GM12878 (cell line): Measurements from ENCODE around the gene FGGY. TPM values are rescaled to one million over a fixed set of nuclear protein-coding genes. Genes with fewer than 3 reads are reported as not detected.

ENCODE experiments used
- ATAC-seq: fragments of 200-7000 bp; cut with Tn5 transposase; 3 replicates; pipeline ENCODE4 v1.9.1; 2020; ENCODE audit warnings: mild to moderate bottlenecking, moderate library complexity
- BruUV-seq: library from RNA; stranded (reverse); fragments of 400-500 nt; replicated peaks from 2 replicates; lab custom pipeline; 2021; lab: Mats Ljungman, UMichigan
- CTCF ChIA-PET: fragments of 300-600 bp; sonication (Branson Sonifier 250); formaldehyde crosslinking; extraction: SDS; loops from one replicate; lab custom pipeline; 2021; ENCODE audit warnings: inconsistent platforms; lab: Yijun Ruan, JAX
- POLR2A ChIA-PET: fragments of 350-600 bp; formaldehyde crosslinking; extraction: SDS; loops from one replicate; lab custom pipeline; 2021; ENCODE audit warnings: inconsistent platforms; lab: Charles Lee
- RAD21 ChIA-PET: fragments of 300-600 bp; sonication (Branson Sonifier 250); formaldehyde crosslinking; loops from one replicate; lab custom pipeline; 2023; ENCODE audit warnings: antibody characterized with exemption; ENCODE audit not compliant: unreplicated experiment; lab: Charles Lee
- SMC1A ChIA-PET: fragments of 300-600 bp; sonication (Branson Sonifier 250); formaldehyde crosslinking; loops from one replicate; lab custom pipeline; 2023; ENCODE audit not compliant: unreplicated experiment, uncharacterized antibody; lab: Charles Lee
- DNase-seq: peaks from one replicate; pipeline ENCODE4 v3.0.0-alpha.2; 2011; ENCODE audit warnings: low read depth, low spot score
- FAIRE-seq: peaks from 3 replicates; lab custom pipeline; 2011; peaks lifted over from hg19 to GRCh38; lab: Jason Lieb, UNC
- H2AFZ ChIP-seq: 2 replicates; pipeline ENCODE4 v1.6.0; 2011; ENCODE audit warnings: low read depth, low read length, control low read depth; ENCODE audit not compliant: control insufficient read depth
- H3K27ac ChIP-seq: 2 replicates; pipeline ENCODE4 v1.5.1; 2011; ENCODE audit warnings: control low read depth; ENCODE audit not compliant: control insufficient read depth, insufficient read depth
- H3K27me3 ChIP-seq, 2 experiments: replicated peaks in 1 of 2; 2 replicates each; pipeline versions ENCODE4 v1.6.0 to v1.6.1; 2011; ENCODE audit warnings: low read length in 1 of 2; ENCODE audit not compliant: control insufficient read depth in 2 of 2, insufficient read depth in 2 of 2
- H3K36me3 ChIP-seq, 2 experiments: 2 replicates each; pipeline ENCODE4 v1.5.1; 2011; ENCODE audit warnings: low read length in 1 of 2; ENCODE audit not compliant: control insufficient read depth in 2 of 2, insufficient read depth in 2 of 2
- H3K4me1 ChIP-seq: 2 replicates; pipeline ENCODE4 v1.6.1; 2011; ENCODE audit warnings: mild to moderate bottlenecking, low read length, moderate library complexity, mixed read lengths; ENCODE audit not compliant: control insufficient read depth, insufficient read depth
- H3K4me2 ChIP-seq: 2 replicates; pipeline ENCODE4 v1.6.0; 2011; ENCODE audit warnings: control low read depth; ENCODE audit not compliant: control insufficient read depth, insufficient read depth
- H3K4me3 ChIP-seq: fragments of 200-600 bp; sonication (generic); 2 replicates; pipeline ENCODE4 v1.5.1; 2016
- H3K79me2 ChIP-seq: 2 replicates; pipeline ENCODE4 v1.6.0; 2011; ENCODE audit warnings: low read length; ENCODE audit not compliant: control insufficient read depth, insufficient read depth
- H3K9ac ChIP-seq: 2 replicates; pipeline ENCODE4 v1.8.0; 2011; ENCODE audit warnings: low read length, control low read depth, mixed read lengths; ENCODE audit not compliant: control insufficient read depth, insufficient read depth
- H3K9me3 ChIP-seq: replicated peaks from 3 replicates; pipeline ENCODE4 v1.5.1; 2011; ENCODE audit warnings: mild to moderate bottlenecking, low read length; ENCODE audit not compliant: control insufficient read depth, insufficient read depth
- H4K20me1 ChIP-seq: 2 replicates; pipeline ENCODE4 v1.6.0; 2011; ENCODE audit not compliant: control insufficient read depth, insufficient read depth
- EGR1 ChIP-seq, 2 experiments: IDR thresholded peaks; 1 replicate in 1 of 2; 2 replicates in 1 of 2; pipeline ENCODE4 v1.6.1; 2011 to 2012; ENCODE audit warnings: low read depth in 2 of 2, low read length in 2 of 2, borderline replicate concordance in 1 of 2, mild to moderate bottlenecking in 1 of 2, moderate library complexity in 1 of 2
- EZH2 ChIP-seq: IDR thresholded peaks from 2 replicates; pipeline ENCODE4 v1.6.1; 2012; ENCODE audit warnings: low read depth, mild to moderate bottlenecking, control low read depth, inconsistent platforms, low read length, borderline replicate concordance; ENCODE audit not compliant: control insufficient read depth
- FOXM1 ChIP-seq: IDR thresholded peaks from 2 replicates; pipeline ENCODE4 v1.6.1; 2012; ENCODE audit warnings: low read depth, mild to moderate bottlenecking, inconsistent platforms, low read length, moderate library complexity
- KDM1A ChIP-seq: fragments of 200-600 bp; sonication (generic); IDR thresholded peaks from 2 replicates; pipeline ENCODE4 v1.6.1; 2016; ENCODE audit warnings: borderline replicate concordance
- KLF5 ChIP-seq: fragments of 450-650 bp; IDR thresholded peaks from 2 replicates; pipeline ENCODE4 v1.6.1; 2014; ENCODE audit warnings: mild to moderate bottlenecking; ENCODE audit not compliant: partially characterized antibody
- POLR2A ChIP-seq: IDR thresholded peaks from 2 replicates; pipeline ENCODE4 v1.6.1; 2011; ENCODE audit warnings: low read depth, mild to moderate bottlenecking, low read length
- POLR2AphosphoS2 ChIP-seq: IDR thresholded peaks from 2 replicates; pipeline ENCODE4 v1.6.1; 2011; ENCODE audit warnings: low read depth, mild to moderate bottlenecking, low read length, improper control_type of control experiment, moderate library complexity
- POLR2AphosphoS5 ChIP-seq: IDR thresholded peaks from 2 replicates; pipeline ENCODE4 v1.6.1; 2011; ENCODE audit warnings: mild to moderate bottlenecking, low read length, inconsistent platforms
- RB1 ChIP-seq: fragments of 450-650 bp; formaldehyde crosslinking; IDR thresholded peaks from 2 replicates; pipeline ENCODE4 v1.6.1; 2017; ENCODE audit warnings: mild to moderate bottlenecking, borderline replicate concordance
- SRF ChIP-seq, 2 experiments: IDR thresholded peaks; 2 replicates each; pipeline ENCODE4 v1.6.1; 2011; ENCODE audit warnings: low read depth in 2 of 2, low read length in 2 of 2, mild to moderate bottlenecking in 1 of 2, moderate library complexity in 1 of 2
- STAT1 ChIP-seq: fragments of 450-650 bp; conservative IDR thresholded peaks from 2 replicates; pipeline ENCODE4 v1.6.1; 2014; ENCODE audit warnings: antibody characterized with exemption, mild to moderate bottlenecking
- ZBTB33 ChIP-seq: fragments of 450-650 bp; IDR thresholded peaks from 2 replicates; pipeline ENCODE4 v1.6.1; 2017; ENCODE audit warnings: mild to moderate bottlenecking
- ZNF274 ChIP-seq: IDR thresholded peaks from one replicate; pipeline ENCODE4 v1.8.0; 2011; ENCODE audit not compliant: insufficient read length, insufficient read depth
- WGBS: methylation state at CpG from one replicate; pipeline ENCODE4 v1.1.6; 2016; ENCODE audit warnings: low lambda C conversion rate; ENCODE audit not compliant: insufficient replicate concordance, insufficient coverage; ENCODE audit errors: missing lambda C conversion rate; 5-methylcytosine and 5-hydroxymethylcytosine counted together
- in situ Hi-C: fragments of 300-500 bp; cut with MboI; formaldehyde crosslinking; loops from 9 replicates; pipeline ENCODE4 v1.14.3; 2018; ENCODE audit warnings: mixed read lengths
- intact Hi-C: fragments of 100-400 bp; cut with micrococcal nuclease; formaldehyde crosslinking; loops from one replicate; pipeline ENCODE4 v1.14.2; 2022; ENCODE audit not compliant: unreplicated experiment
- polyA plus RNA-seq, 11 experiments: library from polyadenylated mRNA; depleted of rRNA in 4 of 11; unstranded in 6 of 11; stranded (reverse) in 5 of 11; fragments of >200 nt; fragmentation: Nextera tagmentation in 4 of 11; fragmentation: Illumina TruSeq in 1 of 11; extraction: Ambion mirVana in 4 of 11; extraction: Trizol in 1 of 11; gene quantifications; 1 replicate in 1 of 11; 2 replicates in 10 of 11; pipeline versions ENCODE4 v1.2.1 to v1.2.3, GENCODE V29; 2011 to 2016; ENCODE audit warnings: inconsistent platforms in 2 of 11, missing spikeins in 2 of 11, low read depth in 1 of 11
- total RNA-seq, 4 experiments: library from RNA; depleted of rRNA in 3 of 4; stranded (reverse); fragments of >200 nt in 3 of 4; fragmentation: Illumina TruSeq in 1 of 4; extraction: Trizol in 1 of 4; gene quantifications; 2 replicates each; pipeline versions ENCODE4 v1.2.1 to v1.2.3, GENCODE V29; 2013 to 2021
- TF ChIP-seq, protein P1 (sequence below): IDR thresholded peaks from 2 replicates; pipeline ENCODE4 v1.6.1; 2012; ENCODE audit warnings: low read depth, low read length, improper control_type of control experiment

FGGY gene
- total and polyA plus RNA-seq, 10 of the 15 experiments (the other 5 are each of a cell fraction or from before 2014, with no cell fraction given): 6.2 to 11.9 (median 7.5) TPM

GRCh38 chr1:59438058-59438560 is 141.2 kb downstream of the FGGY start:
- in situ Hi-C loops (no loop called here), intact Hi-C loops (loop anchor here (10.0 kb wide), 1 partner anchor 693 kb away; no protein-coding TSS in a partner anchor)
- Histone ChIP-seq H3K9ac (no peak overlapping the region), H3K79me2 (no peaks in the 10 kb centered on the region)
- BruUV-seq: no TSS peak
- ChIA-PET CTCF (interaction anchor here (0.5 kb wide), 1 partner anchor 137 kb away, joined by 4 read pairs; no protein-coding TSS in a partner anchor), POLR2A (no interaction called here), SMC1A (interaction anchor here (0.6 kb wide), 1 partner anchor 17 kb away, joined by 3 read pairs; no protein-coding TSS in a partner anchor)
- TF ChIP-seq EZH2: no peak
- TF ChIP-seq POLR2AphosphoS2: no peak
- no peak for TF ChIP-seq POLR2AphosphoS5
- TF ChIP-seq KDM1A: no peak
- no peak for TF ChIP-seq ZBTB33
- no peak for TF ChIP-seq FOXM1
- no peak for TF ChIP-seq ZNF274
- TF ChIP-seq POLR2A: no peak
- TF ChIP-seq RB1: no peak
- TF ChIP-seq SRF (IDR thresholded peaks at IDR 0.05; ENCODE audit: low read depth in 2 of 2, low read length in 2 of 2): no peak
- no peak for TF ChIP-seq EGR1 (IDR thresholded peaks at IDR 0.05; ENCODE audit: borderline replicate concordance in 1 of 2, low read depth in 2 of 2, low read length in 2 of 2)
- no peak for TF ChIP-seq KLF5
- no peak for TF ChIP-seq STAT1
- TF ChIP-seq, protein P1, sequence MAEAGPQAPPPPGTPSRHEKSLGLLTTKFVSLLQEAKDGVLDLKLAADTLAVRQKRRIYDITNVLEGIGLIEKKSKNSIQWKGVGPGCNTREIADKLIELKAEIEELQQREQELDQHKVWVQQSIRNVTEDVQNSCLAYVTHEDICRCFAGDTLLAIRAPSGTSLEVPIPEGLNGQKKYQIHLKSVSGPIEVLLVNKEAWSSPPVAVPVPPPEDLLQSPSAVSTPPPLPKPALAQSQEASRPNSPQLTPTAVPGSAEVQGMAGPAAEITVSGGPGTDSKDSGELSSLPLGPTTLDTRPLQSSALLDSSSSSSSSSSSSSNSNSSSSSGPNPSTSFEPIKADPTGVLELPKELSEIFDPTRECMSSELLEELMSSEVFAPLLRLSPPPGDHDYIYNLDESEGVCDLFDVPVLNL: no peak
- TF ChIP-seq, all 136 proteins: peak for 0
- Histone ChIP-seq H4K20me1 (no peaks in the 10 kb centered on the region), H3K27me3 (no peaks in the 10 kb centered on the region), H3K36me3 (no peaks in the 10 kb centered on the region), H3K4me1 (peaks cover 3% of the 10 kb centered on the region), H3K9me3 (no peaks in the 10 kb centered on the region), H3K4me2 (no peak overlapping the region), H2AFZ (no peak overlapping the region), H3K4me3 (no peak overlapping the region), H3K27ac (no peak overlapping the region)
- ATAC-seq (no peak), FAIRE-seq (no peak), DNase-seq (no peak)
- RAD21 ChIA-PET: no interaction called here
- 91% methylated on average over 1 of the region's 1 CpG for WGBS
